ENCODE data around the gene SPTB. TPM values are rescaled to one million over a fixed set of nuclear protein-coding genes. Genes with fewer than 3 reads are reported as not detected.

The SPTB gene
- total and polyA plus RNA-seq, 9 donors: 0.28 to 1.4 (median 0.68) TPM

- 69 to 78% (median 70%) methylated on average over 1 of the region's 1 CpG for WGBS, 3 donors
- TF ChIP-seq EP300 (IDR thresholded peaks at IDR 0.05): no peak
- TF ChIP-seq CTCF (IDR thresholded peaks at IDR 0.05): no peak
- no peak for TF ChIP-seq POLR2A (IDR thresholded peaks at IDR 0.05)
These were observed 20.3 kb upstream of the SPTB start for GRCh38 chr14:64899958-64900357.

GRCh38 chr14:64891839-64892375 lies 12.2 kb upstream of the SPTB start:
- WGBS, 3 donors: 38 to 47% (median 44%) methylated on average over 2 of the region's 2 CpGs
- no peaks in the 10 kb centered on the region for H3K27me3 ChIP-seq
- intact Hi-C loops (cut with DNase I): no loop called here
- H3K4me3 ChIP-seq: no peak overlapping the region
- H3K27ac ChIP-seq: no peak overlapping the region
- no peaks in the 10 kb centered on the region for H3K9me3 ChIP-seq
- no peaks in the 10 kb centered on the region for H3K4me1 ChIP-seq (ENCODE audit: insufficient read depth)
- DNase-seq: no peak
- H3K36me3 ChIP-seq: no peaks in the 10 kb centered on the region
- no peak for TF ChIP-seq EP300 (IDR thresholded peaks at IDR 0.05)
- no peak for TF ChIP-seq CTCF (IDR thresholded peaks at IDR 0.05)
- TF ChIP-seq POLR2A (IDR thresholded peaks at IDR 0.05): no peak

More at GRCh38 chr14:64899958-64900357, 20.3 kb upstream of the SPTB start:
- no peaks in the 10 kb centered on the region for H3K27me3 ChIP-seq
- intact Hi-C loops (cut with DNase I): no loop called here
- H3K27ac ChIP-seq: no peak overlapping the region
- H3K4me1 ChIP-seq (ENCODE audit: insufficient read depth): no peaks in the 10 kb centered on the region
- DNase-seq: no peak
- H3K4me3 ChIP-seq: no peak overlapping the region
- no peaks in the 10 kb centered on the region for H3K9me3 ChIP-seq
- H3K36me3 ChIP-seq: no peaks in the 10 kb centered on the region

- no peaks in the 10 kb centered on the region for H3K36me3 ChIP-seq
- no peak overlapping the region for H3K27ac ChIP-seq
- H3K4me1 ChIP-seq (ENCODE audit: insufficient read depth): no peaks in the 10 kb centered on the region
- no peak for TF ChIP-seq POLR2A (IDR thresholded peaks at IDR 0.05)
- no peak for TF ChIP-seq CTCF (IDR thresholded peaks at IDR 0.05)
- no peak for TF ChIP-seq EP300 (IDR thresholded peaks at IDR 0.05)
- no peaks in the 10 kb centered on the region for H3K9me3 ChIP-seq
- intact Hi-C loops (cut with DNase I): no loop called here
- 85 to 93% (median 86%) methylated on average over 4 of the region's 4 CpGs for WGBS, 3 donors
- DNase-seq: no peak
- H3K4me3 ChIP-seq: no peak overlapping the region
- no peaks in the 10 kb centered on the region for H3K27me3 ChIP-seq
These were observed 11.6 kb upstream of the SPTB start for GRCh38 chr14:64891173-64891838.

GRCh38 chr14:64889352-64889751 lies 9.6 kb upstream of the SPTB start:
- no peaks in the 10 kb centered on the region for H3K9me3 ChIP-seq
- H3K4me1 ChIP-seq (ENCODE audit: insufficient read depth): no peaks in the 10 kb centered on the region
- intact Hi-C loops (cut with DNase I): no loop called here
- no peak for DNase-seq
- H3K27ac ChIP-seq: no peak overlapping the region
- no peaks in the 10 kb centered on the region for H3K36me3 ChIP-seq
- 86 to 90% (median 87%) methylated on average over 6 of the region's 6 CpGs for WGBS, 3 donors
- H3K4me3 ChIP-seq: no peak overlapping the region
- no peak for TF ChIP-seq EP300 (IDR thresholded peaks at IDR 0.05)
- no peak for TF ChIP-seq CTCF (IDR thresholded peaks at IDR 0.05)
- TF ChIP-seq POLR2A (IDR thresholded peaks at IDR 0.05): no peak
- H3K27me3 ChIP-seq: no peaks in the 10 kb centered on the region
